SK-N-SH treated with all-trans-retinoic acid at 6 μM for 48 hours (cell line): ENCODE measurements around the gene CELF4.

Experiments used
- ARNTL ChIP-seq: fragments of 450-650 bp; formaldehyde crosslinking; IDR thresholded peaks from 2 replicates; pipeline ENCODE4 v1.5.0; 2020; ENCODE audit warnings: low read depth, mild to moderate bottlenecking, moderate library complexity, borderline replicate concordance
- OSR1 ChIP-seq: fragments of 250-450 bp; sonication (Bioruptor Pico); IDR thresholded peaks from 2 replicates; pipeline ENCODE4 v1.8.0; 2022; ENCODE audit warnings: moderate library complexity, mild to moderate bottlenecking, inconsistent platforms
- PPARA ChIP-seq: fragments of 250-450 bp; sonication (Bioruptor Pico); IDR thresholded peaks from 2 replicates; pipeline ENCODE4 v1.5.0; 2020; ENCODE audit warnings: mild to moderate bottlenecking, borderline replicate concordance
- RARB ChIP-seq: fragments of 250-450 bp; sonication (Bioruptor Pico); IDR thresholded peaks from 2 replicates; pipeline ENCODE4 v1.8.0; 2021; ENCODE audit warnings: mild to moderate bottlenecking, moderate library complexity
- TOX ChIP-seq: fragments of 250-450 bp; sonication (Bioruptor Pico); IDR thresholded peaks from 2 replicates; pipeline ENCODE4 v1.8.0; 2021; ENCODE audit warnings: mild to moderate bottlenecking, moderate library complexity, borderline replicate concordance
- ZFP3 ChIP-seq: fragments of 250-450 bp; sonication (Bioruptor Pico); IDR thresholded peaks from 2 replicates; pipeline ENCODE4 v1.5.0; 2020; ENCODE audit warnings: mild to moderate bottlenecking, moderate library complexity
- ZFP30 ChIP-seq: fragments of 450-650 bp; formaldehyde crosslinking; IDR thresholded peaks from 2 replicates; pipeline ENCODE4 v1.5.0; 2022; ENCODE audit warnings: mild to moderate bottlenecking, moderate library complexity
- ZNF565 ChIP-seq: fragments of 450-650 bp; formaldehyde crosslinking; conservative IDR thresholded peaks from 2 replicates; pipeline ENCODE4 v1.5.0; 2020; ENCODE audit warnings: low read depth, mild to moderate bottlenecking, moderate library complexity
- ZNF70 ChIP-seq: fragments of 450-650 bp; formaldehyde crosslinking; IDR thresholded peaks from 2 replicates; pipeline ENCODE4 v1.5.0; 2020; ENCODE audit warnings: mild to moderate bottlenecking, moderate library complexity
- ZNF8 ChIP-seq: fragments of 450-650 bp; formaldehyde crosslinking; IDR thresholded peaks from 2 replicates; pipeline ENCODE4 v1.5.0; 2020; ENCODE audit warnings: mild to moderate bottlenecking, moderate library complexity
- TF ChIP-seq, protein P1 (sequence below): fragments of 250-450 bp; sonication (Bioruptor Pico); IDR thresholded peaks from 2 replicates; pipeline ENCODE4 v1.8.0; 2020; ENCODE audit warnings: mild to moderate bottlenecking, moderate library complexity, borderline replicate concordance
- TF ChIP-seq, protein P2 (sequence below): fragments of 250-450 bp; sonication (Bioruptor Pico); IDR thresholded peaks from 2 replicates; pipeline ENCODE4 v1.5.0; 2020; ENCODE audit warnings: mild to moderate bottlenecking, moderate library complexity
- TF ChIP-seq, protein P3 (sequence below): fragments of 250-450 bp; sonication (Bioruptor Pico); IDR thresholded peaks from 2 replicates; pipeline ENCODE4 v1.8.0; 2021; ENCODE audit warnings: low read depth, mild to moderate bottlenecking, moderate library complexity, borderline replicate concordance

DNA sequence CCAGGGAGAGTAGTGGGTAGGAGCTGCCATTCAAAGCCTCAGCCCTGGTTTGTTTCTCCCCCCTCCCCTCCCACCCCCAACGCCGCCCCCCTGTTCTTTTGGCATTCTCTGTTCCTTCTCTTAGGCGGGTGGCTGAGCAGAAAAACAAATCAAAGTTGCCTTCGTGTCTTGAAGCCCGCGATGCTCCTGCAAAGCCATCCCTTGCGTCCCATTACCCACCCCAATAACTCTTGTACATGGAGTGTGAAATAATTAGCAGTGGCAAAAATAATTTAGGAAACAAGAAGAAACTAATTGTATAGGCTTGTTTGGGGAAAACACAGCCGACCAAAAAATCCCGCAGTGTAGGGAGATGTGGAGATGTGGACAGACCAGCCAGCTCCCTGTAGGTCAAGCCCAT is 59.6 kb downstream of the CELF4 start:
- TF ChIP-seq PPARA (CRISPR knock-in tag) (no peak), TOX (CRISPR knock-in tag) (no peak), ARNTL (CRISPR knock-in tag) (no peak), OSR1 (CRISPR knock-in tag) (no peak), RARB (no peak), ZNF565 (no peak), ZNF70 (CRISPR knock-in tag) (no peak), ZNF8 (CRISPR knock-in tag) (no peak), ZFP3 (no peak), ZFP30 (no peak)
- TF ChIP-seq, protein P1, sequence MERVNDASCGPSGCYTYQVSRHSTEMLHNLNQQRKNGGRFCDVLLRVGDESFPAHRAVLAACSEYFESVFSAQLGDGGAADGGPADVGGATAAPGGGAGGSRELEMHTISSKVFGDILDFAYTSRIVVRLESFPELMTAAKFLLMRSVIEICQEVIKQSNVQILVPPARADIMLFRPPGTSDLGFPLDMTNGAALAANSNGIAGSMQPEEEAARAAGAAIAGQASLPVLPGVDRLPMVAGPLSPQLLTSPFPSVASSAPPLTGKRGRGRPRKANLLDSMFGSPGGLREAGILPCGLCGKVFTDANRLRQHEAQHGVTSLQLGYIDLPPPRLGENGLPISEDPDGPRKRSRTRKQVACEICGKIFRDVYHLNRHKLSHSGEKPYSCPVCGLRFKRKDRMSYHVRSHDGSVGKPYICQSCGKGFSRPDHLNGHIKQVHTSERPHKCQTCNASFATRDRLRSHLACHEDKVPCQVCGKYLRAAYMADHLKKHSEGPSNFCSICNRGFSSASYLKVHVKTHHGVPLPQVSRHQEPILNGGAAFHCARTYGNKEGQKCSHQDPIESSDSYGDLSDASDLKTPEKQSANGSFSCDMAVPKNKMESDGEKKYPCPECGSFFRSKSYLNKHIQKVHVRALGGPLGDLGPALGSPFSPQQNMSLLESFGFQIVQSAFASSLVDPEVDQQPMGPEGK (CRISPR knock-in tag) = no peak
- TF ChIP-seq, protein P2, sequence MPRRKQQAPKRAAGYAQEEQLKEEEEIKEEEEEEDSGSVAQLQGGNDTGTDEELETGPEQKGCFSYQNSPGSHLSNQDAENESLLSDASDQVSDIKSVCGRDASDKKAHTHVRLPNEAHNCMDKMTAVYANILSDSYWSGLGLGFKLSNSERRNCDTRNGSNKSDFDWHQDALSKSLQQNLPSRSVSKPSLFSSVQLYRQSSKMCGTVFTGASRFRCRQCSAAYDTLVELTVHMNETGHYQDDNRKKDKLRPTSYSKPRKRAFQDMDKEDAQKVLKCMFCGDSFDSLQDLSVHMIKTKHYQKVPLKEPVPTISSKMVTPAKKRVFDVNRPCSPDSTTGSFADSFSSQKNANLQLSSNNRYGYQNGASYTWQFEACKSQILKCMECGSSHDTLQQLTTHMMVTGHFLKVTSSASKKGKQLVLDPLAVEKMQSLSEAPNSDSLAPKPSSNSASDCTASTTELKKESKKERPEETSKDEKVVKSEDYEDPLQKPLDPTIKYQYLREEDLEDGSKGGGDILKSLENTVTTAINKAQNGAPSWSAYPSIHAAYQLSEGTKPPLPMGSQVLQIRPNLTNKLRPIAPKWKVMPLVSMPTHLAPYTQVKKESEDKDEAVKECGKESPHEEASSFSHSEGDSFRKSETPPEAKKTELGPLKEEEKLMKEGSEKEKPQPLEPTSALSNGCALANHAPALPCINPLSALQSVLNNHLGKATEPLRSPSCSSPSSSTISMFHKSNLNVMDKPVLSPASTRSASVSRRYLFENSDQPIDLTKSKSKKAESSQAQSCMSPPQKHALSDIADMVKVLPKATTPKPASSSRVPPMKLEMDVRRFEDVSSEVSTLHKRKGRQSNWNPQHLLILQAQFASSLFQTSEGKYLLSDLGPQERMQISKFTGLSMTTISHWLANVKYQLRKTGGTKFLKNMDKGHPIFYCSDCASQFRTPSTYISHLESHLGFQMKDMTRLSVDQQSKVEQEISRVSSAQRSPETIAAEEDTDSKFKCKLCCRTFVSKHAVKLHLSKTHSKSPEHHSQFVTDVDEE (CRISPR knock-in tag) = no peak
- TF ChIP-seq, protein P3, sequence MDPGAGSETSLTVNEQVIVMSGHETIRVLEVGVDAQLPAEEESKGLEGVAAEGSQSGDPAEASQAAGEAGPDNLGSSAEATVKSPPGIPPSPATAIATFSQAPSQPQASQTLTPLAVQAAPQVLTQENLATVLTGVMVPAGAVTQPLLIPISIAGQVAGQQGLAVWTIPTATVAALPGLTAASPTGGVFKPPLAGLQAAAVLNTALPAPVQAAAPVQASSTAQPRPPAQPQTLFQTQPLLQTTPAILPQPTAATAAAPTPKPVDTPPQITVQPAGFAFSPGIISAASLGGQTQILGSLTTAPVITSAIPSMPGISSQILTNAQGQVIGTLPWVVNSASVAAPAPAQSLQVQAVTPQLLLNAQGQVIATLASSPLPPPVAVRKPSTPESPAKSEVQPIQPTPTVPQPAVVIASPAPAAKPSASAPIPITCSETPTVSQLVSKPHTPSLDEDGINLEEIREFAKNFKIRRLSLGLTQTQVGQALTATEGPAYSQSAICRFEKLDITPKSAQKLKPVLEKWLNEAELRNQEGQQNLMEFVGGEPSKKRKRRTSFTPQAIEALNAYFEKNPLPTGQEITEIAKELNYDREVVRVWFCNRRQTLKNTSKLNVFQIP (CRISPR knock-in tag) = no peak
